ENCODE results near the gene ACO2. TPM values are rescaled to one million over a fixed set of nuclear protein-coding genes. Genes with fewer than 3 reads are reported as not detected.

ACO2 gene
- total RNA-seq, 1 donor from 2014 or later, result 103 TPM

- TF ChIP-seq CTCF (IDR thresholded peaks at IDR 0.05; ENCODE audit: insufficient read depth, low read length, poor library complexity, severe bottlenecking), result no peak
- Histone ChIP-seq H3K36me3 (ENCODE audit: control insufficient read depth, insufficient read depth, low read length) (no peaks in the 10 kb centered on the region), H3K4me3 (ENCODE audit: low read depth, low read length) (peak overlapping the region; percentile 81), H3K27me3 (ENCODE audit: control insufficient read depth, insufficient read depth, low read length) (no peaks in the 10 kb centered on the region)
- DNase-seq (ENCODE audit: low read depth), result no peak
These were observed 23.5 kb upstream of the ACO2 start for GRCh38 chr22:41445129-41446056.

GRCh38 chr22:41446057-41446501, 22.8 kb upstream of the ACO2 start:
- no peak for TF ChIP-seq CTCF (IDR thresholded peaks at IDR 0.05; ENCODE audit: insufficient read depth, low read length, poor library complexity, severe bottlenecking)
- DNase-seq (ENCODE audit: low read depth), result no peak
- Histone ChIP-seq H3K4me3 (ENCODE audit: low read depth, low read length) (peak overlapping the region; percentile 81), H3K27me3 (ENCODE audit: control insufficient read depth, insufficient read depth, low read length) (no peaks in the 10 kb centered on the region), H3K36me3 (ENCODE audit: control insufficient read depth, insufficient read depth, low read length) (no peaks in the 10 kb centered on the region)

- no peaks in the 10 kb centered on the region for H3K36me3 ChIP-seq (ENCODE audit: control insufficient read depth, insufficient read depth, low read length)
- TF ChIP-seq CTCF (IDR thresholded peaks at IDR 0.05; ENCODE audit: insufficient read depth, low read length, poor library complexity, severe bottlenecking), result no peak
- DNase-seq (ENCODE audit: low read depth), result peak; percentile 49
- H3K4me3 ChIP-seq (ENCODE audit: low read depth, low read length), result peak within 1 kb of the TSS; percentile 81
- H3K27me3 ChIP-seq (ENCODE audit: control insufficient read depth, insufficient read depth, low read length), result no peaks in the 10 kb centered on the region
These were observed 22.1 kb upstream of the ACO2 start, which contains the start of gene TOB2 for GRCh38 chr22:41446639-41447434. TOB2 (minus strand) TSS chr22:41446801; CDS start chr22:41437345, 9,456 bp downstream.

- Histone ChIP-seq H3K36me3 (ENCODE audit: control insufficient read depth, insufficient read depth, low read length) (no peaks in the 10 kb centered on the region), H3K27me3 (ENCODE audit: control insufficient read depth, insufficient read depth, low read length) (no peaks in the 10 kb centered on the region), H3K4me3 (ENCODE audit: low read depth, low read length) (peak overlapping the region; percentile 81)
- no peak for TF ChIP-seq CTCF (IDR thresholded peaks at IDR 0.05; ENCODE audit: insufficient read depth, low read length, poor library complexity, severe bottlenecking)
- no peak for DNase-seq (ENCODE audit: low read depth)
These were observed 21.3 kb upstream of the ACO2 start for GRCh38 chr22:41447435-41448188.

- H3K27me3 ChIP-seq (ENCODE audit: control insufficient read depth, insufficient read depth, low read length), result no peaks in the 10 kb centered on the region
- H3K36me3 ChIP-seq (ENCODE audit: control insufficient read depth, insufficient read depth, low read length), result no peaks in the 10 kb centered on the region
- peak; percentile 96 for DNase-seq (ENCODE audit: low read depth)
- H3K4me3 ChIP-seq (ENCODE audit: low read depth, low read length), result peak overlapping the region; percentile 81
- no peak for TF ChIP-seq CTCF (IDR thresholded peaks at IDR 0.05; ENCODE audit: insufficient read depth, low read length, poor library complexity, severe bottlenecking)
These were observed 20.6 kb upstream of the ACO2 start for GRCh38 chr22:41448189-41448808.

Data from kidney epithelial cell (primary cell).